Esophagus muscularis mucosa (tissue), 4 donors: ENCODE results near the gene ARHGEF6. TPM values are rescaled to one million over a fixed set of nuclear protein-coding genes. Genes with fewer than 3 reads are reported as not detected.

ENCODE experiments used
- DNase-seq: peaks from one replicate; pipeline ENCODE4 v3.0.0-alpha.2; 2017; ENCODE audit errors: extremely low spot score
- H3K27ac ChIP-seq, 4 donors: fragments of 200-600 bp; sonication (generic); replicated peaks in 1 of 4; 1 replicate in 3 of 4; 2 replicates in 1 of 4; pipeline ENCODE4 v1.5.1; 2016 to 2019; ENCODE audit warnings: mild to moderate bottlenecking in 1 of 4
- H3K27me3 ChIP-seq, 4 donors: fragments of 200-600 bp; sonication (generic); one replicate each; pipeline versions ENCODE4 v1.5.1 to v1.6.0; 2016 to 2019
- H3K36me3 ChIP-seq, 4 donors: fragments of 200-600 bp; sonication (generic); one replicate each; pipeline ENCODE4 v1.5.1; 2016 to 2019
- H3K4me1 ChIP-seq, 4 donors: fragments of 200-600 bp; sonication (generic); one replicate each; pipeline ENCODE4 v1.5.1; 2016 to 2019
- H3K4me3 ChIP-seq, 4 donors: fragments of 200-600 bp; sonication (generic); 1 replicate in 2 of 4; 2 replicates in 2 of 4; pipeline ENCODE4 v1.5.1; 2016 to 2019; ENCODE audit warnings: mild to moderate bottlenecking in 4 of 4, moderate library complexity in 1 of 4
- H3K9me3 ChIP-seq, 4 donors: fragments of 200-600 bp; sonication (generic); 1 replicate in 3 of 4; 2 replicates in 1 of 4; pipeline ENCODE4 v1.5.1; 2016 to 2019
- EP300 ChIP-seq: sonication (generic); formaldehyde crosslinking; IDR thresholded peaks from one replicate; pipeline ENCODE4 v1.6.1; 2017; ENCODE audit warnings: antibody characterized with exemption
- POLR2A ChIP-seq: fragments of 450-650 bp; IDR thresholded peaks from one replicate; pipeline ENCODE4 v1.6.1; 2017; ENCODE audit warnings: antibody characterized with exemption, moderate library complexity, mild to moderate bottlenecking, low read depth
- POLR2AphosphoS5 ChIP-seq, 2 donors: sonication (generic); formaldehyde crosslinking; IDR thresholded peaks; one replicate each; pipeline ENCODE4 v1.6.1; 2017; ENCODE audit warnings: antibody characterized with exemption in 2 of 2
- WGBS: methylation state at CpG from one replicate; pipeline ENCODE4 v1.1.5; 2018; 5-methylcytosine and 5-hydroxymethylcytosine counted together
- intact Hi-C: fragments of 100-400 bp; cut with DNase I; formaldehyde crosslinking; loops from one replicate; pipeline ENCODE4 v1.15.1; 2023
- total RNA-seq, 4 donors: library from RNA; depleted of rRNA; stranded (reverse); fragments of >200 nt; gene quantifications; one replicate each; pipeline versions ENCODE4 v1.1.0 to v1.2.1, GENCODE V29; 2016
- TF ChIP-seq, protein P1 (sequence below), 3 experiments: fragments of 200-600 bp in 2 of 3; fragments of 450-650 bp in 1 of 3; sonication (generic) in 2 of 3; IDR thresholded peaks; one replicate each; pipeline ENCODE4 v1.5.1; 2017 to 2019; ENCODE audit warnings: antibody characterized with exemption in 3 of 3, mild to moderate bottlenecking in 2 of 3, moderate library complexity in 1 of 3

ARHGEF6 gene
- total RNA-seq, 4 donors from 2014 or later, result 13.4 to 16.4 (median 15.0) TPM

DNA sequence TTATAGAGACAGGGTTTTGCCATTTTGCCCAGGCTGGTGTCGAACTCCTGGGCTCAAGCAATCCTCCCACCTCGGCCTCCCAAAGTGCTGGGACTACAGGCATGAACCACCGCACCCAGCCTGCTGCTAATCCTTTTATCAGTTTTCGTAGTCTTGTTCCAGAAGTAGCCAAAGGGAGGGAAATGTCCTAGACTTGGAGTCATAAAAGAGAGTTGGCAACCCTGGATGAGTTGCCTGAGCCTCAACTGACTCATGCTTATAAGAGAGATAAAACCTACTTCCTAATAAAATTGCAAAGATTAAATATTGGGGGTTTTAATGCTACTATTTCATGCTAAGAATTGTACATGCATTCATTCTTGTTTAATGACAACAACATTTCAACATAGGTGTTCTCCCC, 88.5 kb downstream of the ARHGEF6 start:
- no peak overlapping the region for H3K4me3 ChIP-seq
- intact Hi-C loops, result loop anchor here (10.0 kb wide), 1 partner anchor 667 kb away; no protein-coding TSS in a partner anchor
- H3K36me3 ChIP-seq, result peaks cover 0 to 15% (median 5%) of the 10 kb centered on the region in 4 donors
- WGBS, result 78% methylated on average over 4 of the region's 4 CpGs
- H3K27me3 ChIP-seq, result no peaks in the 10 kb centered on the region
- H3K27ac ChIP-seq, result no peak overlapping the region
- no peaks in the 10 kb centered on the region for H3K9me3 ChIP-seq
- peaks cover 0 to 4% (median 0%) of the 10 kb centered on the region in 4 donors for H3K4me1 ChIP-seq
- DNase-seq, result no peak
- TF ChIP-seq POLR2A (no peak), POLR2AphosphoS5 (IDR thresholded peaks at IDR 0.05) (no peak)

DNA sequence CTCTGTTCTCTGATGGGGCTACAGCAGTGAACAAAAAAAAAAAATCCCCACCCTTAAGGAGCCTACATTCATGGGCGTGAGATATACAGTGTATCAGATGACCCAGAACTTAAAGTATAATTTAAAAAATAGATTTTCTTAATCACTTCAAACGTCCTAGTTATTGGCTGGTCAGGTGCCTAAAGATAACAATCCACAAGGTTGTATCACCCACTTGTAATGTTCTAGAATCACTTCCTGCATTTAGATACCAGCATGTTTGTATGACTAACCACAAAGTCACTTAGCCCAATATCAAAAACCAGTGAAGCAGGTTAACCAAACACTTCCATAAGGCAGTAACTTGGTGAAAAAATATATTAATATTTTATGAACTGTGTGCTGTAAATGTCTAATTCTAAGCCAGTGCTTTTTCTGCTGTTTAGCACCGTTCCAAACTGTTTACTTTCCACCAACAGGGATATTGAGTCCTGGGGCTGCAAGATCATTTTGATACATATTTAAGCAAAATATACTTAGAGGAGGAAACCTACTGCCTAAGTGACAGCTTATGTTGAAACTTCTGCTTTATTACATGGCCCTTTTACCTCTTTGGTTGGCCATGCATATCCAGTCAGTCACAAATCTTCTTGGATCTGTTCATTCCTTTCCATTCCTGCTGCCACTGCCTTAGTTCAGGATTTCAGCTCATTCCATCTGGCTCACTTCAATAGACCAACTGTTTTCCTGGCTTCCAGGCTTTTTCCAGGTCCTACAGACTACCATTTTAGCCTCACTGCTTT, 89.5 kb downstream of the ARHGEF6 start:
- intact Hi-C loops, result loop anchor here (10.0 kb wide), 1 partner anchor 666 kb away; no protein-coding TSS in a partner anchor
- H3K36me3 ChIP-seq, result peaks cover 0 to 18% (median 5%) of the 10 kb centered on the region in 4 donors
- WGBS, result 57% methylated on average over 3 of the region's 3 CpGs

DNA sequence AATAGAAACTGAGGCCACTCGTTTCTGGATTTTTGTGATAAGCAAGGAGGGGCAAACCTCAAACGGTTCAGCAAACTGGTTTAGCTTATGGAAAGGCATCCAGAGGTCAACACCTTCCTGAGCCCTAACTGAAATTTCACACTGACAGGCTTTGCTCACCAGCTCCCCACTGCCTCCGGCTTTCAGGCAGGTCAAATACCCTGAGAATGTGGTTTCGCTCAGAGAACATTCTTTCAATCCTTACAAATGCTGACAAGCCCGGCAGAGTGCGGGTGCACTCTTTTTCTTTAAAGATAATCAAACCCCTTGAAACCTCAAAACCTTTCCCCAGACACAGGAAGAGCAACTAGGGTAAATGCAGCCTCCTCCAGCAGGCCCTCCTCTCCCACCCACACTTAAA, 91.3 kb downstream of the ARHGEF6 start:
- 64% methylated on average over 6 of the region's 6 CpGs for WGBS
- intact Hi-C loops, result no loop called here
- H3K36me3 ChIP-seq, result peaks cover 0 to 19% (median 9%) of the 10 kb centered on the region in 4 donors

More for the DNA sequence above, 89.5 kb downstream of the ARHGEF6 start:
- no peak for TF ChIP-seq EP300
- TF ChIP-seq POLR2AphosphoS5 (IDR thresholded peaks at IDR 0.05), result no peak
- no peak for TF ChIP-seq POLR2A
- TF ChIP-seq, protein P1, sequence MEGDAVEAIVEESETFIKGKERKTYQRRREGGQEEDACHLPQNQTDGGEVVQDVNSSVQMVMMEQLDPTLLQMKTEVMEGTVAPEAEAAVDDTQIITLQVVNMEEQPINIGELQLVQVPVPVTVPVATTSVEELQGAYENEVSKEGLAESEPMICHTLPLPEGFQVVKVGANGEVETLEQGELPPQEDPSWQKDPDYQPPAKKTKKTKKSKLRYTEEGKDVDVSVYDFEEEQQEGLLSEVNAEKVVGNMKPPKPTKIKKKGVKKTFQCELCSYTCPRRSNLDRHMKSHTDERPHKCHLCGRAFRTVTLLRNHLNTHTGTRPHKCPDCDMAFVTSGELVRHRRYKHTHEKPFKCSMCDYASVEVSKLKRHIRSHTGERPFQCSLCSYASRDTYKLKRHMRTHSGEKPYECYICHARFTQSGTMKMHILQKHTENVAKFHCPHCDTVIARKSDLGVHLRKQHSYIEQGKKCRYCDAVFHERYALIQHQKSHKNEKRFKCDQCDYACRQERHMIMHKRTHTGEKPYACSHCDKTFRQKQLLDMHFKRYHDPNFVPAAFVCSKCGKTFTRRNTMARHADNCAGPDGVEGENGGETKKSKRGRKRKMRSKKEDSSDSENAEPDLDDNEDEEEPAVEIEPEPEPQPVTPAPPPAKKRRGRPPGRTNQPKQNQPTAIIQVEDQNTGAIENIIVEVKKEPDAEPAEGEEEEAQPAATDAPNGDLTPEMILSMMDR (IDR thresholded peaks at IDR 0.05), result no peak
- Histone ChIP-seq H3K4me3 (no peak overlapping the region), H3K27me3 (peaks cover 0 to 3% (median 0%) of the 10 kb centered on the region in 4 donors), H3K4me1 (peaks cover 0 to 4% (median 0%) of the 10 kb centered on the region in 4 donors), H3K9me3 (no peaks in the 10 kb centered on the region), H3K27ac (no peak overlapping the region)
- no peak for DNase-seq

DNA sequence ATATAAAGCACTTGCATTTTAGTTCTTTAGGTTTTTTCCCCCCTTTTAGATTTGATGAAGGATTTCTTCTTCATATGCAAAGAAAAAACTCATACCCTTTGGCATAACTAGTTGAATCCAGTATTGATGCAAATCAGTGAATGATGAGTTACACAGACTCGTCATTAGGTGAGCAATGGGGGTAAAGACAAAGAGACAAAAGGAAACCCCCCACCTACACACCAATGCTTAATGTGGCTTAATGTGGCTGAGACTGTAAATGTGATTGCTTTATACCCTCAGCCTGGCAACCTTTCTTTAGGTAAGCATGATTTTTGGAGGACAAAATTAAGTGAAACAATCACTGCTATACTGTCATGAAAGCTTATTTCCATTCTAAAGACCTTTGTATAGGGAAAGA, 93.3 kb downstream of the ARHGEF6 start:
- TF ChIP-seq POLR2AphosphoS5 (IDR thresholded peaks at IDR 0.05) (no peak), POLR2A (no peak), EP300 (no peak)
- TF ChIP-seq, protein P1 (IDR thresholded peaks at IDR 0.05), result no peak
- intact Hi-C loops, result no loop called here
- Histone ChIP-seq H3K9me3 (no peaks in the 10 kb centered on the region), H3K27me3 (peaks cover 0 to 3% (median 0%) of the 10 kb centered on the region in 4 donors), H3K36me3 (peaks cover 0 to 26% (median 13%) of the 10 kb centered on the region in 4 donors), H3K27ac (no peak overlapping the region), H3K4me1 (no peaks in the 10 kb centered on the region), H3K4me3 (no peak overlapping the region)
- DNase-seq, result no peak
- 58% methylated on average over 1 of the region's 1 CpG for WGBS

More for the DNA sequence above, 91.3 kb downstream of the ARHGEF6 start:
- DNase-seq, result no peak
- Histone ChIP-seq H3K27ac (no peak overlapping the region), H3K4me1 (peaks cover 0 to 1% (median 0%) of the 10 kb centered on the region in 4 donors), H3K4me3 (no peak overlapping the region), H3K9me3 (no peaks in the 10 kb centered on the region), H3K27me3 (peaks cover 0 to 3% (median 0%) of the 10 kb centered on the region in 4 donors)
- no peak for TF ChIP-seq POLR2AphosphoS5 (IDR thresholded peaks at IDR 0.05)

DNA sequence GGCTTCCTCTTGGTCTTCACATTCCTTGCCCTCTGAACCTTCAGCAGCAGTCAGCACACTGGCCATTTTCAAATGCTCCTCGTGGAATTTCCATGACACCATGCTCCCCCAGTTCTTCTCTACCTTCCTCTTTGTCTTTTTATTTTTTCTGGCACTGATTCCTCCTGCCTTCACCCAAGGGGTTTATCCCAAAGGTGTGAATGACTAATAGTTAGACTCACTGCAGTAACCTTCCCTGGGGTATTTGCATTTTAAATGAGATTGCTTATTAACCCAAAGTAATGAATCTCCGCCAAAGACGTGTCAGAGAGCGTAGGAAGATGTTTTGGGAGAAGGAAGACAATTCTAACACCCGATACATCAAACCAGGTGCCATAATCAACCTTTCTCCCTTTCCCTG, 96.6 kb downstream of the ARHGEF6 start:
- Histone ChIP-seq H3K4me1 (no peaks in the 10 kb centered on the region), H3K36me3 (peaks cover 0 to 46% (median 14%) of the 10 kb centered on the region in 4 donors), H3K4me3 (no peak overlapping the region), H3K27ac (no peak overlapping the region), H3K27me3 (peaks cover 0 to 3% (median 0%) of the 10 kb centered on the region in 4 donors), H3K9me3 (no peaks in the 10 kb centered on the region)
- TF ChIP-seq POLR2AphosphoS5 (IDR thresholded peaks at IDR 0.05) (no peak), POLR2A (no peak), EP300 (no peak)
- TF ChIP-seq, protein P1 (IDR thresholded peaks at IDR 0.05), result no peak
- intact Hi-C loops, result no loop called here
- no peak for DNase-seq
- WGBS, result 75% methylated on average over 5 of the region's 5 CpGs
